Daoy (cell line): ENCODE results near the gene PKP3. TPM values are rescaled to one million over a fixed set of nuclear protein-coding genes. Genes with fewer than 3 reads are reported as not detected.

Experiments
- DNase-seq: peaks from one replicate; pipeline ENCODE4 v3.0.0-alpha.2; 2015; ENCODE audit warnings: low read depth
- total RNA-seq: library from RNA; depleted of rRNA; stranded (reverse); fragments of >200 nt; shearing (Covaris generic); gene quantifications from 2 replicates; pipeline ENCODE4 v1.2.3, GENCODE V29; 2014; rRNA removed

Gene PKP3
- total RNA-seq, 1 experiment from 2014 or later, result 7.3 TPM

- DNase-seq, result peak; percentile 69
Measured at GRCh38 chr11:443542-444199, 49.7 kb downstream of the PKP3 start.

GRCh38 chr11:444396-445144, 50.6 kb downstream of the PKP3 start:
- DNase-seq, result no peak

DNA sequence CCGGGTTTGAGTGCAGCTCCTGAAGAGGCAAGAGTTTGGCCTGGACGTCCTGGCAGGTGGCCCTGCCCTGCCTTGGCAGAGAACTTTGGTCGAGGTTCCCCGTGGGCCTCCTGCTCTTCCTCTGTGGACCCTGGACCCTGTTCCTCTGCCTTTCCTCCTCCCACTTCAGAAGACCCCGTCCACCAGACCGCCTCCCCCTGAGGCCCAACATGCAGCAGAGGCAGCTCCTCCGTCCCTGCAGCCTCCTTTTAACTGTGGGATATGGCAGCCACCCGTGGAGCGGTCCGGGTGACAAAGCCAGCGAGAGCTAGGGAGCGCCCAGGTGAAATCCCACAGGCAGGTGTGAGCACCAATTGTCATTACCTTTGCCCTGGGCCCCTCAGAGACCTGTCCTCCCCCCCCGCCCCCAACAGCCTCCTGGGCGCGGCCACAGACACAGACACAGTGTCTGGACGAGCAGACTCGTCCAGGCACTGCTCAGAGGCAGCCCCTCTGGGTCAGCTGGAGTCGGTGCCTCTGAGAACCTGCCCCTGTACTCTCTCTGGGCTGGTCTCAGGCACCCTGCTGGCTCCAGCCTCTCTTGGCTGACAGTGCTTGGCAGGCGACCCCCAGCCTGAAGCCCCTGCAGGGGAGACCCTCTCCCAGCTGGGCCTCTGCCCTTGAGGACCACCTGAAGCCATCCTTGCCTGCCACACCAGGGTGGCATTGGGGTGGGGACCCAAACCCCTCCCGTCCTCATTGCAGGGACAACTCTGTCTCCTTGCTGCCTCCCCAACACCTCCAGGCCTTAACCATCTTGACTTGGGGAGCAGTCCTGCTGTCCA, 52.0 kb downstream of the PKP3 start:
- no peak for DNase-seq

GRCh38 chr11:446891-447290, 52.9 kb downstream of the PKP3 start:
- DNase-seq, result no peak

GRCh38 chr11:447923-448731, 54.1 kb downstream of the PKP3 start:
- DNase-seq, result peak; percentile 92

DNA sequence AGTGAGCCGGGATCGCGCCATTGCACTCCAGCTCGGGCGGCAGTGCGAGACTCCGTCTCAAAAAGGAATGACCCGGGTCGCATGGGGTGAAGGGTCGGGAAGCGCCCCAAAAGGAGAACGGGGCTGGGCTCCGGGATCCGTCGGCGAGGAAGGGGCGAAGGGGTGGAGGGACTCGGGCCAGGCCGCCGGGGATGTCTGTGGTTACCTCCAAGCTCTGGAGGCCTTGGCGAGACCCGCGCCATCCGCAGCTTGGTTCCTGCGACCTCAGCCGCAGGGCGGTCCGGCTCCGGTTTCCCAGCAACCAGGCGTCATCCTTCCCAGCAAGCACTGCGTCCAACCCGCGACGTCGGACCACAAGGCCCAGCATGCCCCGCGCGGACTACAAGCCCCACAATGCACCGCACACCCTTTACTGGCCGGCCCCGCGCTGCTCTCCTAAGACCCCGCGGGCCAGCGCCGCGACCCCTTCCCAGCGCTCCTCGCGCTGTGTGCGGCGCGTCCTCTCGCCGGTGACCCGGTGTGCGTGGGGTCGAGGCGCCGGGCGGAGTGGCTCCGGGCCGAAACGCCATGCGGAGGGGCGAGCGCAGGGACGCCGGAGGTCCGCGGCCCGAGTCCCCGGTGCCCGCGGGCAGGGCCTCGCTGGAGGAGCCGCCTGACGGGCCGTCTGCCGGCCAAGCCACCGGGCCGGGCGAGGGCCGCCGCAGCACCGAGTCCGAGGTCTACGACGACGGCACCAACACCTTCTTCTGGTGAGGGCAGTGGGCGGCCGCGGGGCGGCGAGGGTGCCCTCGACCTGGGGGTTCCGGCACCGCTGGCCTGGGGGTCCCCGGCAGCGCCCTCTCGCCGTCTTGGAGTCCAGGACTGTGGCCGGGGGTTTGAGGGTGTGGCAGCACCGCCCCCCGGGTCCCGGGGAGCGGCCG, 56.1 kb downstream of the PKP3 start, which contains the start of gene PTDSS2:
TSS of gene PTDSS2 (plus strand) at position 391 of the 920 bp plus-strand sequence. CDS start at position 568, 177 bp downstream.
- DNase-seq, result peak; percentile 97

DNA sequence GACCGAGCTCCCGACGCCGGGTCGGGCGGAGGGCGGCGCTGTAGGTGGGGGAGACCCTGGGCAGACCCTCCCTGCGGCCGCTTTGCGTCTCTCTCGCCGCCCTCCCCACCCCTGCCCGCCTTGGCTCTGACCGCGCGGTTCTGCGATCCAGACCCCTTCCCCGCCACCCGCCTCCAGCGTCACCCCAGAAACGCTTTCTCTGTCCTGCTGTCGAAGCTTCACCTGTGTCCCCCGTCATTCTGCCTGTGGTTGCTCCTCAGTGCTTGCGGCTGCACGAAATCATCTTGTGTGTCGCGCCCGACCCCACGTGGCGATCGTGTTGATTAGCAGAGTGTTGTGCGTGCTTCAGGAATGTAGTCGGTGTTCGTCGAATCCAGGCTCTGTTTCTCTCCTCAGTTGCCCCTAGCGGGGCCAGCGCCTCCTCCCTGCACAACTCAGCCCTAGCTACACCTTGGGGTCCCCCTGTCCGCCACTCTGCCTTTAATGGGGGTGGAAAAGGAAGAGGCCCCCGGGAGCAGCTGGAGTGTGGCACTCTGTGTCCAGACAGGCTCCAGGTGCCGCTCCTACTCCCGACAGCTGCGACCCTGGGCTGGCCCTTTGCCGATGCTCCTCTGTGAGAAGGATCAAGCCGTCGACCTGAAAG, 56.9 kb downstream of the PKP3 start:
- DNase-seq, result peak; percentile 72

- no peak for DNase-seq
Measured at GRCh38 chr11:451738-452137, 57.7 kb downstream of the PKP3 start.

- no peak for DNase-seq
Measured at GRCh38 chr11:452203-452744, 58.3 kb downstream of the PKP3 start.

GRCh38 chr11:452916-453527, 59.0 kb downstream of the PKP3 start:
- DNase-seq, result no peak

GRCh38 chr11:453564-453963, 59.6 kb downstream of the PKP3 start:
- no peak for DNase-seq

GRCh38 chr11:454043-454442, 60.0 kb downstream of the PKP3 start:
- no peak for DNase-seq

Other genes starting within 250 kb of the PKP3 start
- not detected in 2 replicates for gene SCGB1C1, start 201.1 kb upstream of the PKP3 start, total RNA-seq
- gene BET1L, start 186.8 kb upstream of the PKP3 start, total RNA-seq, result 9.3 and 19.7 TPM in 2 replicates
- gene RIC8A, start 186.5 kb upstream of the PKP3 start, total RNA-seq, result 116 and 130 TPM in 2 replicates
- 4.9 and 5.4 TPM in 2 replicates for gene SIRT3, start 157.9 kb upstream of the PKP3 start, total RNA-seq
- 334 and 350 TPM in 2 replicates for gene PSMD13, start 157.2 kb upstream of the PKP3 start, total RNA-seq
- not detected in 2 replicates for gene NLRP6, start 115.8 kb upstream of the PKP3 start, total RNA-seq
- gene PGGHG, start 105.1 kb upstream of the PKP3 start, total RNA-seq, result 0.42 and 1.4 TPM in 2 replicates
- not detected in 2 replicates for gene IFITM5, start 94.7 kb upstream of the PKP3 start, total RNA-seq
- 1.2 and 6.1 TPM in 2 replicates for gene IFITM2, start 86.4 kb upstream of the PKP3 start, total RNA-seq
- 1.2 TPM in 2 replicates for gene IFITM1, start 80.2 kb upstream of the PKP3 start, total RNA-seq
- gene IFITM3, start 73.3 kb upstream of the PKP3 start, total RNA-seq, result 16.9 and 22.8 TPM in 2 replicates
- 3.0 and 4.9 TPM in 2 replicates for gene B4GALNT4, start 24.7 kb upstream of the PKP3 start, total RNA-seq
- gene SIGIRR, start 20.8 kb downstream of the PKP3 start, total RNA-seq, result 10.5 and 25.8 TPM in 2 replicates
- 0.17 TPM in 1 of 2 replicates, not detected in the other for gene ANO9, start 47.8 kb downstream of the PKP3 start, total RNA-seq
- gene PTDSS2, start 56.1 kb downstream of the PKP3 start, total RNA-seq, result 16.2 and 24.4 TPM in 2 replicates
- 165 and 188 TPM in 2 replicates for gene RNH1, start 113.0 kb downstream of the PKP3 start, total RNA-seq
- 67.4 and 75.8 TPM in 2 replicates for gene HRAS, start 141.4 kb downstream of the PKP3 start, total RNA-seq
- gene LRRC56, start 143.3 kb downstream of the PKP3 start, total RNA-seq, result 0.11 and 0.60 TPM in 2 replicates
- 0.23 and 0.54 TPM in 2 replicates for gene LMNTD2, start 166.5 kb downstream of the PKP3 start, total RNA-seq
- 19.8 and 25.2 TPM in 2 replicates for gene RASSF7, start 166.8 kb downstream of the PKP3 start, total RNA-seq
- 22.0 and 29.2 TPM in 2 replicates for gene PHRF1, start 182.3 kb downstream of the PKP3 start, total RNA-seq
- gene IRF7, start 221.7 kb downstream of the PKP3 start, total RNA-seq, result 6.7 and 14.5 TPM in 2 replicates
- gene CDHR5, start 230.7 kb downstream of the PKP3 start, total RNA-seq, result not detected in 2 replicates
- gene SCT, start 233.0 kb downstream of the PKP3 start, total RNA-seq, result not detected in 2 replicates
- gene DRD4, start 243.1 kb downstream of the PKP3 start, total RNA-seq, result not detected in 2 replicates